GM18517 (cell line): ENCODE results near the gene EFNB1.

Source experiments
- ATAC-seq: cut with Tn5 transposase; IDR thresholded peaks from one replicate; pipeline ENCODE4 v1.9.1; 2021; ENCODE audit warnings: mild to moderate bottlenecking, moderate library complexity; ENCODE audit not compliant: unreplicated experiment

EFNB1 gene

DNA sequence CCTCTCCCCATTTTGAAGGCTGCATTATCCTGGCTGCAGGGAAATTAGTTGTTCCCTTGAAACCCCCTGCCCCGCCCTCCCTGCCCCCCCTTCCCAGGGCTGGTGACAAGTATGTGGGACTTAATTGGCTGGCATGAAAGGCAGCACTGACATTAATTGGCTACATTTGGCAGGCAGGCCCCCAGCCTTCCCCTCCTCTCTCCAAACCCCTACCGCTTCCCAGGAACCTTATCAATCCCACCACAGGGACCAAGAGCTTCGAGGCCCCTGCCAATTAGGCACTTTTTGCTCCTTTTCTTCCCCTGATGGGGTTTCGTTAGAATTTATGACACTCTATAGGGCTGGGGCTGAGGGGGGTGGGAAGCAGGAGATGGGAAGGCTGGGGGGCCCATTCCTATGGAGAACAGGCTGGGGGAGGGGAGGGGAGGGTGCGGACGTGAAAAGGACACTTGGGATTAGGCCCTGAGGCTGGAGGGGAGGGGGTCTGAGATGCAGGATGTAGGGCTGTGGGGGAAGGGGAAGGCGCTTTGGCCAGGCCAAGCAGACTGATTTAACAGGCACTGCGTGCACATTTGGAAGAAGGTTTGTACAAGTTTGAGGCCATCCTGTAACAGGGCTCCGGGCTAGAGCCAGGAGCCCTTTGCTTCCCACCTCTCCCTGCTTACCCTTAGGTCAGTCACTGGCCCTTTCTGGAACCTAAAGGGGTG, 52.2 kb downstream of the EFNB1 start:
- no peak for ATAC-seq

DNA sequence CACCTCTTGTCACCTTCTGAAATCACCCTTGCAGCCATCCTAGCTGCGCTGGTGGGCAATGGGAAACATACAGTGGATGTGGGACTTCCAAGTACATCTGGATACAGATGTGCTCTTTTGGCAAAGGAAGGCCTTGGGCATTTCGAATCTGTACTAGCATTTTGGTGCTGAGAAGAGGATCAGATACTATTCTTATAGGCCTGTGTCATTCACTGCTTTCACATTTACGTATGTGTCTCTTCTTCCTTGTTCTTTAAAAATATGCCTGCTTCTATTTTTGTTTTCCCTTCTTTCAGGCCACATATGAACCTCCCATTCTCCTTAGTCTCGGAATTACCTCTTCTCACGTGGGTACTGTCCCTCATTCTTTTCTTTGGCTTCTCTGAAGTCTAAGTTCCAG, 53.1 kb downstream of the EFNB1 start:
- ATAC-seq = no peak

DNA sequence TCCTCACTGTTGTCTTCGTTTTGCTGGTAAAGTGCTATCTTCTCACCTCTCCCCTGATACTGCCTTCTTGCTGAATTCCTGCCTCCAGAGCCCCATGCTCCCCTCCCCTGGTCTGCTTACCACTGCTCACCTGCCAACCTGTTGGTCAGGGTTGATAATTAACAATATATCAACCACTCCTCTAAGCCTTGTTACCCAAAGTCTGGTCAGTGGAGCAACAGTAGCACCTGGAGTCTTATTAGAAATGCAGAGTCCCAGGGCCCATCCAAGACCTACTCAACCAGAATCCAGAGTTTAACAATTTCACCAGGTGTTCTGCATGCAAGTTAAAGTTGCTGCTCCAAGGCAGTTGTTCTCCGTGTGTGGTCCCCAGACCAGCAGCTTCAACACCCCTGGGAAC, 55.0 kb downstream of the EFNB1 start:
- no peak for ATAC-seq

DNA sequence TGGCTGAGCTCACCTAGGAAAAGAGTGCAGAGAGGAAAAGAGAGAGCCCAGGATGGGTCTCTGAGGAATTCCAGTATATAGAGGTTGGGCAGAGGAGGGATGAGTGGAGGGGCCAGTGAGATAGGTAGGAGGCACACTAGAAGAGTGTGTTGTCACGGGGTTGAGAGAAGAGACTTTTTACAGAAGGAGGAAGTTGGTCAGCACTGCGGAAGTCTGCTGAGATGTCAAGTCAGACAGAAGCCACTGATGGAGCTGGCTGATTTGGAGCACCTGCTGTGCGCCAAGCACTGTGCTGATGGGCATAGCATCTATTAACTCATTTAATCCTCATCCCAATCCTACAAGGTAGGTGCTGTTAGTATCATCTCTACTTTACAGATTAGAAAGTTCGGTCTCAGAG, 60.4 kb downstream of the EFNB1 start:
- no peak for ATAC-seq
